Amygdala (tissue), 56 donors: ENCODE measurements around the gene RGL1.
"Not testable (repeated sequence)": the region's sequence is repeated elsewhere in the genome, so short reads cannot be mapped to it uniquely, and the experiment has no call there.

Experiments used
- DNase-seq, 56 donors: peaks; one replicate each; lab custom pipeline; 2025; lab: John Stamatoyannopoulos, UW

Gene RGL1

DNA sequence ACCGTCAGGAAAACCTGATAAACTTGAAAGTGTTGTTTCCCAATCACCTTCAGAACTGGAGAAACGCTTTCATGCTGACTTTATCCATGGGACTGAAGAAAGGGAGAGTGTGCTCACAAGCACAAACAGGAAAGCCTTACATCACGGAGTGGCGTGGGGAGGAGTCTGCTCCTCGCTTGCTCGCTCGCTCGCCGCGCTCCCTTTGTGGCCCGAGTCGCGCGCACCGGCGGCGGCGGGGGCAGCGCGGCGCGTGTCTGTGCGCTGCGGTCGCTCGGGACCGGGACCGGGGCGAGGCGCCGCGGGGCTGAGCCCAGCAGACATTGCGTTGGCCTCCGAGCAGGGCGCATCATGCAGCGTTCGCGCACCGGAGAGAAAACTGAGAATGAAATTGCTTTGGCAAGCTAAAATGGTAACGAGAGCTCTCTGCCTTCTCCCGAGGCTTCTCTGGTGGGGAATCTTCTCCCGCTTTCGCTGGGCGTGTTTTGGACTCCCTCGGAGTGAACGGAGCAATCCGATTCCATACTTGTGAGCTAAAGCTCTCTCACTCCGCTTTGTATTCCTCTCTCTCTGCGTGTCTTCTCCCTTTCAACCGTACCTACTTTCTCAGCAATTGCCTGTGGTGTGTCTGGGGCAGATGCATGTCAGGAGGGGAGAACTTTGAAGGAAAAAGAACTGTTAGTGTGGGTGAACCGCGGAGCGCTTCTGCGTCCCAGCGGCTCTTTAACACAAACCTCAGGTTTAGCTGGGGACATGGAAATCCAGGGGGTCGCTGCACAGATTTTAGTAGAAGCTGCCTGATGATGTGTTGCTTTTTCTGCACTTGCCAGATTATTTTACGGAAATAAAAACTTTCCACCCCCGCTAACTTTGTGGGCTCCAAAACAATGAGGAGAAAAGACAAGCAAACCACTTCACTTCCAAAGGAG, at the start of gene RGL1:
Gene RGL1, plus strand, starts transcription at position 205 of the 926 bp plus-strand sequence. Its CDS starts 178 bp downstream, at position 383.
- peak in 53 of 56 donors; percentile 19 to 83 (median 62) for DNase-seq

DNA sequence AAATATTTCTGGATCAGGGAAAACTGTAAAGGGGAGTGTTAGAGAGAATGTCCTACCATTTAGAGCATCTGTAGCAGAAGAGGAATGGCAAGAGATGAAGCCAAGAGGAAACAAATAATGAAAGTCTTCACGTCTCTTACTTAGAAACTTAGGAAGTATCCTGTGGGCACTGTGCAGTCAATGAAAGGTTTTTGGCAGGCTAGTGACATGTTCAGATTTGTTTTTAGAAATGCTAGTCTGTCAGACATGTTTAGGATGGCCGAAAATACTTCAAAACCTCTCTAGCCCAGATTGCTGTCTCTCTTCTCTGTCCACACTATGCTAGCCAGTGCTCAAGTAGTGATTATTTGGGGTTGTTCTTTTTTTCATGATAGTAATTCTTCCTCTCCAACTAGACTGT, 48.6 kb upstream of the RGL1 start:
- no peak for DNase-seq

DNA sequence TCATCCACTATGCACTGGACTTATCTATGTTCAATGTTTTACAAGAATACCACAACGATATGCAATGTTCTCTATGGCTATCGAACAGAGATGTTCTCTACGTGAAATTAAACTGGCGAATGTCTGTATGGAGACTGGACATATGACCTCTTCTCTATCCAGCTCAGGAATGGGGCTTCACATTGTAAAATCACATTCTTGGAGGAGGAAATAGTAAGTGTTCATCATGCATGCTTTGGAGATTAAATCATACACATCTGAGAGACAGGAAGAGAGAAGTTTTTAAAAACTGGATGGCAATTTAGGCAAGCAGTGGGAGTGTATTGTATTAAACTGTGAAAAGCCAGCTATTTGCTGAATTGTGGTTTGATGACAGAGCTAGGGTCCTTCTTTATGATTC, 47.9 kb upstream of the RGL1 start:
- DNase-seq = no peak

DNA sequence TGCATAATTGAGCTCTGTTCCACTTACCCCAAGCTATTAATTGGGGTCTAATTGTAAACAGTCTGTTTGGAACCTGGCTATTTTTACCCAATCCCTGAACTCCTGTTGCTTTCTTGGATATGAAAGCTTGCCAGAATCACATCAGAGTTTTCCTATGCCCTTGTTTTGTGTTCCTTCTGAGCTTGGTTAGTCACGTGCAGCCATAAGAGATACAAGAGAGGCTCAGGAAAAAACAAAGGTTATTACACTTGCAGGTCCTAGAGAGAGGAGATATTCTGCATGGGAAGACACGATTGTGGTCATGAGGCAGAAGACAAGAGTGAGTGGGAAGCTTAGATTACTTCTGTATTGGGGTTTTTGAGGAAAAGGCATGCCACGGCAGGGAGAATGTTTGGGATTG, 46.0 kb upstream of the RGL1 start:
- DNase-seq = no peak

DNA sequence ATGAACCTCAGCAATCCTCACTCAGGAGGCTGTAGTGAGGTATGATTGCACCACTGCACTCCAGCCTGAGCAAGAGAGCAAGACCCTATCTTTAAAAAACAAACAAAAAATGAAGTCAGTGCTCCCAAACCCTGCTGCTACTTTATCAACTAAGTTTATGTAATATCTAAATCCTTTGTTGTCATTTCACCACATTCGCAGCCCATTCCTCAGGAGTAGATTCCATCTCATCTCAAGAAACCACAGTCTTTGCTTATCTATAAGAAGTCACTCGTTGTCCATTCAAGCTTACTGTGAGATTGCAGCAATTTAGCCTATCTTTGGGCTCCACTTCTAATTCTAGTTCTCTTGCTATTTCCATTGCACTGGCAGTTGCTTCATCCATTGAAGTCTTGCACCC, 44.3 kb upstream of the RGL1 start:
- DNase-seq = no peak

DNA sequence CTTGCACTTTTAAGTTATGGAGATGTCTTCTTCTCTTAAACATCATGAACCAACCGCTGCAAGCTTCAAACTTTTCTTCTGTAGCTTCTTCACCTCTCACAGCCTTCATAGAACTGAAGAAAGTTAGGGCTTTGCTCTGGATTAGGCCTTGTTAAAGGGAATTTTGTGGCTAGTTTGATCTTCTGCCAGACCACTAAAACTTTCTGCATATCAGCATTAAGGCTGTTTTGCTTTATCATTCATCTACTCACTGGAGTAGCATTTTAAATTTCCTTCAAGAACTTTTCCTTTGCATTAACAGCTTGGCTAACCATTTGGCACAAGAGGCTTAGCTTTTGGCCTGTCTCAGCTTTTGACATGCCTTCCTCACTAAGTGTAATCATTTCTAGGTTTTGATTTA, 43.0 kb upstream of the RGL1 start:
- no peak for DNase-seq

DNA sequence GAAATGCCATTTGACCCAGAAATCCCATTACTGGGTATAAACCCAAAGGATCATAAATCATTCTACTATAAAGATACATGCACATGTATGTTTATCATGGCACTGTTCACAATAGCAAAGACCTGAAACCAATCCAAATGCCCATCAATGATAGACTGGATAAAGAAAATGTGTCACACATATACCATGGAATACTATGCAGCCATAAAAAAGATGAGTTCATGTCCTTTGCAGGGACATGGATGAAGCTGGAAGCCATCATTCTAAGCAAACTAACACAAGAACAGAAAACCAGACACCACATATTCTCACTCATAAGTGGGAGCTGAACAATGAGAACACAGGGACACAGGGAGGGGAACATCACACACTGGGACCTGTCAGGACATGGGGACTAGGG, 42.1 kb upstream of the RGL1 start:
- DNase-seq = not testable (repeated sequence)

DNA sequence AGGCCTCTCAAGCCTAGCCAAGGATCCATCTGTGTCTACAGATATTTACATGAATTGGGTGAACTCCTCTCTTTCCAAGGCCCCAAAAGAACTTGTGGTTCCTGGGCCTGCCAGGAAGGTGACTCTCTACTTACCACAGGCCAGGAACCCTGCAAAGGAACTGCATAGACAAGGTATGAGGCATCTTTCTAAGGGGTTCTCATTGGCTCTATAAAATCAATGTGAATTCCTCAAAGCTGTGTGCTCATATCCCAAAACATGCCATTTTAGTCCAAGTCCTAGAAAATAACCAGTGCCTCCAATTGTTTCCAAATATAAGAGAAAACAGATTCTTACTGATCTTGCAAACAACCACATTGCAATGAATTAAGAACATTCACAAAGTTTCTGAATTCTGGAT, 39.9 kb upstream of the RGL1 start:
- DNase-seq = no peak

DNA sequence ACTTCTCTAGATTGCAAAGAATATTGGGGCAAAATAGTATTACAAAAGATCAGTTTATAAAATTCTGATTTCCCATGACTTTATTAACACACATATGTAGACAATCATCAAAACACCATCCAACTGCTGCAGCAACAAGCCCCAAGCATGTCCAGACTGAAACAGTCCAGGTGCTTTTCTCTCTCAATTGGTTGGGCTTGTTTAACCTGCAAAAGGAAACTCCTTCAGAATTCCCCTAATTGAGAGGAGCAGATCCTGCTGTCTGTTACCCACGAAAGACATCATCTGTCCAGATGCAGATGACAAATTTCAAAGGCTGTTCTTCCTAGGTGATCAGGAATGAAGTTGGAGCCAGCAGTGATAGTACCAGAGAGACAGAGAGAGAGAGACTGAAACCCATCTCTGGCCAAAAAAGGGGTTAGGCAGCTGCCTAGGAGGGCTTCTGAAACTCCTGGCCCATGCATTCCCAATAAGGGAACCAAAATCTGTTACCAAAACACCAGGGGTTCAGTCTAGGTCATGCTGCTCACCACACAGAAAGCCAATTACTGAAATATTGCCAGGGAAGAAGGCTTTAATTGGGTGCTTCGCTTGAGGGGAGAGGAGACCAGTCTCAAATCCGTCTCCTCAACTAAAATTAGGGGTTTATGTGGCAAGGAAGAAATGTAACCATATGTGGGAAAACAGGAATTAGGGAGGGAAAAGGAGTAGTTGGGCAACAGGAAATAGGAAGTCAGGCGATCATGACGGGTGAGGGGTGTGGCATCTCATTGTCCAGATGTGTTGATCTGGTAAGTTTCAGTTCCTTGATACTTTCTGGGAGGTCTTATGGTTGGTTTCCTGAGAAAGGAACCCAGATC, 34.7 kb upstream of the RGL1 start:
- no peak for DNase-seq

DNA sequence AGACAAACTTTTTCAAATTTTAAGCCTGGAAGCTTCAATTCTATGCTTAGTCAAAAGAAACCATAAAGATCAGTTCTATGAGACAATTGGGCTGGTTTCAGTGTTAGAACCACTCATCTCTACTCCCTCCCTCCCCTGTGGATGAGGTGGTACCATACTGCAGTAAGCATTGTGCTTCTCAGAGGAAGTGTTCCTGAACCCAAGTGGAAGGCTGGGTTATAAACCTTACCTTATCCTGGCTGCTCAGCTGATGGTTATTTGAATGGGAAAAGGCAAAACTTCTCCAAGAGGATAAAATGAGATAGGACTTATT, 34.1 kb upstream of the RGL1 start:
- DNase-seq = no peak

DNA sequence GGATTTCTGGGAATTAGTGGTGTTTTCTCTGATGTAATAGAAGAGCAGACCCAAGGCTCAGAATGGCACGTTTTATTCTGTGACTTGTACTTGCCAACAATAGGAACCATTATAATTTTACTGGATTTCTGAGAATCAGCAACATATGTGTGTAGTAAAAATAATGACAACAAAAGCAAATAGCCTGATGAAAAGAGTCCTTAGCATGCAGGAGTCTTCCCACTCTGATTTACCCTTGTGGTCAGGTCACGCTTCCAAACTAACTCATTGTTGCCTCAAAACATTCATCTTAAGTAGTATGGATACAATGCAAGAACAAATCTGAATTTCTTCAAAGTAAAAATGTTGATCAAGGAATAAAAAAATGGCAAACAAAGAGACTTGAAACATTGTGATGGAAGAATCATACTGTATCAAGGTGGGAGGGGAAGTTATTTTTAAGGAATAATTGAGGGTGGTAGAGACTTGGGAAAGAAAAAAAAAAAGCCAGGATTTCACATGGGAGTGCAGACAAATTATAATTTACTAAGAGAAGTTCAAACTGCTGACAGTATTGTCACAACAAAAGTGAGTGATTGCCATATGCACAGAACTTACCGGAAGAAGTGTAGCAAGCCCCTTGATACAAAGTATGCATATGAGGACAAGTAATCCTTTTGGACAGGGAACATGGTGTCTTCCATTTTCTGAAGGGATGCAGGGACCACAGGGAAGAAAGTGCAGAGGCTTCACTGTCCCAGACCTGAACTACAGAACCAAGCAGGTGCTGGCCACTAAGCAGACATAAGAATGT, 31.2 kb upstream of the RGL1 start:
- no peak for DNase-seq

DNA sequence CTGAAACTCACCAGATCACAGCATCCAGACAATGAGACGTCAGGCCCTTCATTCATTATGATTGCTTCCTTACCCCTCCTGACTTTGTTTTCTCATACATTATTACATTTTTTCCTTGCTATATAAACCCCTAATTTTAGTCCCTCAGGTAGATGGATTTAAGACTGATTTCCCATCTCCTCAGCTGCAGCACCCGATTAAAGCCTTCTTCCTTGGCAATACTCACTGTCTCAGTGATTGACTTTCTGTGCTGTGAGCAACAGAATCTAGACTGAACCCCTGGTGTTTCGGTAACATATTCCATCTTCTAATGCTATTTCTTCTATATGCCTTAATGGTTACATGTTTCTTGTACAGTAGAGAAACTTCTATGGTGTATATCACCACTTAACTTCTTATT, 30.0 kb upstream of the RGL1 start:
- DNase-seq = no peak

DNA sequence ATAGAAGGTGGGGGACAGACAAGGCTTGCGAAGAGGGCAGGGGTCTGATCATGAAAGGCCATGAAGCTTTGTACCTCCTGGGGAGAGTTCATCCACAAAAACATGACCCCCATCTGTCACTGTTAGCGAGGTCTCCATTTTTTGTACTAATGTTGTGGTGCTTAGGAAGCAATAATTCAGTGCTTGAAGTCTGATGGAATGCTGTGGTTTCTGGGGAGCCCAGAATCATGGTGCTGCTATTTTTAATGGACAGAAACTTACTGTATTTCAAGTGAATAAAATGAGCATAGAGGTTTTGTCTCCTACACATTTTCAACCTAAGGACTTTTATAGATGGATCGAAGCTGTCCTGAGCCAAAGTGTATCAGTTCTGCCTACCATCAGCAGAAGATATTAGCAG, 28.2 kb upstream of the RGL1 start:
- no peak for DNase-seq

DNA sequence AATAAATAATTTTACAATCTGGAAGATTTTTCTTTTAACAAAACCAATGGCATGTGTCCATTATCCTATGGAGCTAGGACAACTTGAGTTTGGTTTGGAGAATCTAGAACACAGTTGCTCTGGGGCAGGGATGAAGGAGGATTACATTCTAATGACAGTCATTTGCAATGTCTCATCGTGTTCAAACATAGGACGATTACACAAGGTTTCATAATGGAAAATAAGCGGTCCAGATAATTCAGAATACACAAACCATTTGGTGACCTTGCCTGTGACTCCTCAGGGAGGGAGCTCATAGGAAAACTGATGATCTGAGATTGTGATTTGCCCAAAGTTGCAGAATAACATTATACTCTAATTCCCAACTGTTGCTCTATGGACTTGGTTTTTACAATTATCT, 27.6 kb upstream of the RGL1 start:
- no peak for DNase-seq

DNA sequence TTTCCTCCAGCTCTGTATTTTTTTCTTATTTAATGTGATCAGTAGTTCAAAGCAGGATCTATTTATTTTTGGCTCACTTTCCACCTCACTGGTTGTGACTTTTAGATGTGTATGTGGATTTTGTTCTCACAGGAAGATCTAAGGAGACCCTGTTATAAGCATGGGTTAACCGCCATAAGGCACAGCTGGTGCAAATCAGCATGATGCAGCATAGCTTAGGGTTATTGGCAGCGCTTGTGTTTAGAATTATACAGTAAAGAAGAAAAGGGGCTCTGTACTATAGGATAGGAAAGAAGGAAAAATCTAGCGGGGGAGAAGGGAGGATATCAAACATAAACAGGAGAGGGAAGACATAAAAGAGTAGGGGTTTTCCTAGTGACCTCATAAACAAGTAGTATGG, 26.9 kb upstream of the RGL1 start:
- DNase-seq = no peak

DNA sequence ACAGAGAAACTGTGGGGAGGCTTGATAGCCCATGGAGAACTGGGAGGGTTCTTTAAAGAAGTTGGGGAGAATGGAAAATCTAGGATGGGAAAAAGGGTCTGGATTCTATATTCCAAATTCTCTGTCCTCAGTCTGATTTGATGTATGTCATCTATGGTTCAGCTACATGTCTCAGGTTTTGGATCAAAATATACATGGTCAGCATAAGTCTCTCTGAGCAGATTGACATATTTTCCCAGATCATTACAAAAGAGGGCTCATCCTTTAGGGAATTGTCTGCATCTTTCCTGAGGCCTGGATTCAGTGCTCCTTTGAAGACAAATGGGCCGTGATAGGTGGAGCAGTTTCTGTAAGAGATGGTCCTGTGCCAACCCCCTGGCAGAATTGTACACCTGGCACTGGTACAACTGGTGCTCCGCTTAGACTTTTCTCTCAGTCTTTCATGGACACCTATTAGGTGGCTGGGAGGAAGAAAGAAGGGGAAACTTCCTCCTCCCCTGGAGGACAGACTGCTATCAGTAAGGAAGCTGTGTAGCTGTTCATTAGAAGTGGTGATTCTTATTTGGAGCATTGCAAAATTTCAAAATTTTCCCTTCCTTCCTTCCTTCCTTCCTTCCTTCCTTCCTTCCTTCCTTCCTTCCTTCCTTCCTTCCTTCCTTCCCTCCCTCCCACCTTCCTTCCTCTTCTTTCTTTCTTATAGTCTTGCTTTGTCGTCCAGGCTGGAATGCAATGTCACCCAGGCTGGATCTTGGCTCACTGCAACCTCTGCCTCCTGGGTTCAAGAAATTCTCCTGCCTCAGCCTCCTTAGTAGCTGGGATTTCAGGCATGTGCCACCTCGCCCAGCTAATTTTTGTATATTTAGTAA, 26.1 kb upstream of the RGL1 start:
- no peak for DNase-seq

DNA sequence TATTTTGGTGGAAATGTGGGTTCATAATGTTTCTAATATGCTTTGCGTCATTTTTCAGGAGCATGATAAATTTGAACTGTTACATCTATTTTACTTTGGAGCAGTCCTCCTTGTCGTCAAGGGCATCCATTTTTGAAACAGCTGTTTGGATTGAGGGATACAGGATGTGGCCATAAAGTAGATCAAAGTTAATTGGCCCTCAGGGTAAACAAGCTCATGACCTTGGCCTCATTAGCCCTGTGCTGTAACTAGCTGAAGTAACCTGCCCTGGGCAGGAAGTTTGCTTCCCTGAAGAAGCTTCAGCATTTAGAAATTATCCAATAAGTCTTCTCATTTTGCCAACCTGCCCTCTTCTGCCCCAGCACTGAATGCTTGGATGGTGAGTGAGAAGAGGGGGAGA, 24.8 kb upstream of the RGL1 start:
- DNase-seq = no peak

DNA sequence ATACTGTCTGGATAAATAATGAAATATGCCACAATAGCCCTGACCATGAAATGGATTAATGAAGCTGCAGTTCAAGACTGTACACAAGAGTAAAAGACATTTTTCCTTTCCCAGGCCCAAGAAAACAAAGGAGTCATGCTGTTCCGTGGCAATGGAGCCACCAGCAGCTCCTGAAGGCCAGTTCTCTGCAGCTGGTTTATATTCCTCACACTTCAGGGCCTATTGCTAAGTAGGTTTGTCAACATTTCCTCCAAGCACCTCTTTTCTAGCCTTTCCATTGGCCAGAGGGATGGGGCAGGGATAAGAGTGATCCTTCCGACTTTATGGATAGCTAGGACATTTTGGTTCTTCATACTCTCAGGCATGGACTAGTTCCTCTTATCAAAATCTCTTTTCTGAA, 24.2 kb upstream of the RGL1 start:
- DNase-seq = no peak

DNA sequence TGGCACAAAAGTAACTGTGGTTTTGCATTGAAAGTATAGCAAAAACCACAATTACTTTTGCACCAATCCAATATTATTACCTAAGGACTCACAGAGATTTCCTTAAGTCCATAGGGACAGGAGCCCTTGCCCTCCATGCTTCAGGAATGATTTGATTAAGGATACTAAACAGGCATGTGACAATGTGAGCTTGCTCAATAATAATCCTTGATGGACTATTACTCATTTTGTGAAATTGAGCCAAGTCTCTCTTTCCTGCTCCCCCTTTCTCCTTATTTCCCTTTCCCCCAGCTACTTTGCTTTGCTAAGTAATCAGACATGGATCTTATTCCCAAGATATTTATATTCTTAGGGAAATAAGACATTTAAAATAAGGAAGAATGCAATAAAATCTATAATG, 21.6 kb upstream of the RGL1 start:
- no peak for DNase-seq
